ENCODE results near the gene ELL. TPM values are rescaled to one million over a fixed set of nuclear protein-coding genes. Genes with fewer than 3 reads are reported as not detected.

ELL gene
- total and polyA plus RNA-seq, 2 donors (not counting 3 experiments of a cell fraction or from before 2014, with no cell fraction given): 9.9 to 18.2 TPM

GRCh38 chr19:18507727-18508440, 14.0 kb downstream of the ELL start:
- ChIA-PET POLR2A (interaction anchor here (1.4 kb wide), 1 partner anchor 13 kb away, joined by 3 read pairs; no protein-coding TSS in a partner anchor), CTCF (interaction anchor here (1.5 to 3.3 kb wide), 8 partner anchors 10 to 339 kb away, joined by 3 to 16 read pairs (median 6); no protein-coding TSS in a partner anchor)
- H3K79me2 ChIP-seq (ENCODE audit: control insufficient read depth, insufficient read depth, low read length): peaks cover 77% of the 10 kb centered on the region
- dilution Hi-C loops (cut with MboI; ENCODE audit: extremely low pct_ligation_motif_present, low sequenced_read_pairs): no loop called here
- H3K27me3 ChIP-seq (ENCODE audit: control insufficient read depth in 2 of 2, insufficient read depth in 2 of 2, low read length in 2 of 2): no peaks in the 10 kb centered on the region
- H3K4me3 ChIP-seq (replicated peaks in 1 of 3; ENCODE audit: insufficient read depth in 1 of 3, low read depth in 1 of 3, low read length in 3 of 3): no peak overlapping the region
- FAIRE-seq (peak; percentile 18), DNase-seq (ENCODE audit: low read depth, low spot score) (peak; percentile 31)
- no peak overlapping the region for H3K9ac ChIP-seq (replicated peaks; ENCODE audit: extremely low read depth, insufficient read depth, low read length)
- no peaks in the 10 kb centered on the region for H3K36me3 ChIP-seq (ENCODE audit: control insufficient read depth in 2 of 2, extremely low read depth in 1 of 2, insufficient read depth in 2 of 2, low read length in 2 of 2)
- H4K20me1 ChIP-seq (replicated peaks; ENCODE audit: control insufficient read depth, extremely low read depth, insufficient read depth, low read length): no peaks in the 10 kb centered on the region
- no peak overlapping the region for H3K4me2 ChIP-seq (ENCODE audit: insufficient read depth, low read length)
- H3K9me3 ChIP-seq (replicated peaks; ENCODE audit: control insufficient read depth, insufficient read depth, low read length): no peaks in the 10 kb centered on the region
- H2AFZ ChIP-seq (ENCODE audit: low read depth, low read length): no peak overlapping the region
- peaks cover 14% of the 10 kb centered on the region for H3K4me1 ChIP-seq (ENCODE audit: control insufficient read depth, extremely low read depth, insufficient read depth, low read length)
- intact Hi-C loops (cut with micrococcal nuclease): no loop called here
- TF ChIP-seq JUN (IDR thresholded peaks at IDR 0.05; ENCODE audit: borderline replicate concordance, insufficient read depth, insufficient read length, low read depth) (no peak), GATA2 (IDR thresholded peaks at IDR 0.05; ENCODE audit: insufficient read depth, insufficient read length, low read depth, low read length) (no peak), MYC (IDR thresholded peaks at IDR 0.05; ENCODE audit: low read depth, low read length) (no peak), MAX (IDR thresholded peaks at IDR 0.05; ENCODE audit: insufficient read depth, insufficient read length) (no peak), POLR2A (IDR thresholded peaks at IDR 0.05; ENCODE audit: low read depth, low read length) (no peak), POLR2AphosphoS5 (IDR thresholded peaks at IDR 0.05; ENCODE audit: insufficient read depth, low read depth, low read length) (no peak), EZH2 (IDR thresholded peaks at IDR 0.05; ENCODE audit: borderline replicate concordance, low read depth, low read length, severe bottlenecking) (no peak), CTCF (IDR thresholded peaks at IDR 0.05; ENCODE audit: extremely low read depth in 1 of 2, insufficient read depth in 1 of 2, low read depth in 1 of 2, low read length in 2 of 2) (no peak), FOS (IDR thresholded peaks at IDR 0.05; ENCODE audit: borderline replicate concordance, insufficient read depth, low read length) (no peak)
- H3K9me1 ChIP-seq (replicated peaks; ENCODE audit: control insufficient read depth, extremely low read depth, insufficient read depth, low read length): no peaks in the 10 kb centered on the region
- H3K27ac ChIP-seq (ENCODE audit: insufficient read depth, low read depth, low read length): no peak overlapping the region
- no TSS peak for BruUV-seq (replicated peaks)
